Effector memory CD4-positive, alpha-beta T cell (primary cell): ENCODE measurements around the gene ENOX1.

Experiments
- DNase-seq, 3 donors: peaks; one replicate each; pipeline ENCODE4 v3.0.0-alpha.2; 2020
- H3K27ac ChIP-seq: 2 replicates; pipeline ENCODE4 v1.7.0; 2013; ENCODE audit warnings: mild to moderate bottlenecking, low read length, moderate library complexity; ENCODE audit not compliant: insufficient read depth, poor library complexity, severe bottlenecking
- H3K27me3 ChIP-seq: replicated peaks from 2 replicates; pipeline ENCODE4 v1.7.0; 2013; ENCODE audit warnings: mild to moderate bottlenecking, low read length; ENCODE audit not compliant: insufficient read depth, control insufficient read depth, poor library complexity, severe bottlenecking
- H3K36me3 ChIP-seq: 2 replicates; pipeline ENCODE4 v1.7.0; 2013; ENCODE audit warnings: mild to moderate bottlenecking, low read length, moderate library complexity; ENCODE audit not compliant: control insufficient read depth, insufficient read depth
- H3K4me1 ChIP-seq: 2 replicates; pipeline ENCODE4 v1.7.0; 2013; ENCODE audit warnings: low read length, mild to moderate bottlenecking; ENCODE audit not compliant: control insufficient read depth, insufficient read depth, poor library complexity, severe bottlenecking
- H3K4me3 ChIP-seq: 2 replicates; pipeline ENCODE4 v1.7.0; 2013; ENCODE audit warnings: low read length, low read depth, mild to moderate bottlenecking; ENCODE audit not compliant: insufficient read depth, poor library complexity, severe bottlenecking
- H3K9me3 ChIP-seq: 2 replicates; pipeline ENCODE4 v1.7.0; 2013; ENCODE audit warnings: mild to moderate bottlenecking, low read length, moderate library complexity; ENCODE audit not compliant: control insufficient read depth

The ENOX1 gene

DNA sequence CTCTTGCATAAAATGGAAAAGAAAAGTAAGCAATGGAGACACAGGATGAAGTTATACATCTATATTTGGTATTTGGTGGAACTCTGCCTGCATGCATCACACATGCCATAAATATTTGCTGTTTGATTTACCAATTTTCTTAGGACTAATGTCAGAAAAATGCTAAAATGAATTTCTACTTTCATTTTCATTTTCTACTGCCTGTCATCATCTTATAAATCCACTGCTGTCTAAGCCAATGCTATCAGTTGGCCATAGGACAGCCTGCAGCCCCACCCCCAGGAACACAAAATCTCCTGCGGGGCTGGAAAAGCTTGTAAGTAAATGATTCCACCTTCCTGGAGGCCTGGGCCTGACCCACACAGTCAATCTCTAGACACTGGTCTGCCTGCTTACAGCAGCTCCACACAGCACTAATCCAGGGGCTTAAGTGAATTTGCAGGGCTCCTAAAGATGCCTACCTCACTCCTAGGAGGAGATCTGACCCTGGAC, 122.0 kb downstream of the ENOX1 start:
- H3K27me3 ChIP-seq: no peaks in the 10 kb centered on the region
- H3K4me1 ChIP-seq: no peaks in the 10 kb centered on the region
- H3K9me3 ChIP-seq: no peaks in the 10 kb centered on the region
- DNase-seq: no peak
- H3K36me3 ChIP-seq: no peaks in the 10 kb centered on the region
- H3K27ac ChIP-seq: no peak overlapping the region
- H3K4me3 ChIP-seq: no peak overlapping the region

- Histone ChIP-seq H3K27me3 (no peaks in the 10 kb centered on the region), H3K36me3 (no peaks in the 10 kb centered on the region), H3K9me3 (no peaks in the 10 kb centered on the region), H3K4me1 (no peaks in the 10 kb centered on the region), H3K27ac (no peak overlapping the region), H3K4me3 (no peak overlapping the region)
- no peak for DNase-seq
Measured at GRCh38 chr13:43663474-43664090, 123.2 kb downstream of the ENOX1 start.

- H3K4me1 ChIP-seq: no peaks in the 10 kb centered on the region
- H3K27me3 ChIP-seq: no peaks in the 10 kb centered on the region
- H3K27ac ChIP-seq: no peak overlapping the region
- no peak overlapping the region for H3K4me3 ChIP-seq
- no peak for DNase-seq
- no peaks in the 10 kb centered on the region for H3K36me3 ChIP-seq
- no peaks in the 10 kb centered on the region for H3K9me3 ChIP-seq
Measured at GRCh38 chr13:43662976-43663375, 123.8 kb downstream of the ENOX1 start.

- Histone ChIP-seq H3K4me3 (no peak overlapping the region), H3K4me1 (no peaks in the 10 kb centered on the region), H3K27me3 (no peaks in the 10 kb centered on the region), H3K36me3 (no peaks in the 10 kb centered on the region), H3K27ac (no peak overlapping the region), H3K9me3 (no peaks in the 10 kb centered on the region)
- no peak for DNase-seq
Measured at GRCh38 chr13:43661161-43661830, 125.5 kb downstream of the ENOX1 start.

- no peak overlapping the region for H3K4me3 ChIP-seq
- H3K9me3 ChIP-seq: no peaks in the 10 kb centered on the region
- no peaks in the 10 kb centered on the region for H3K4me1 ChIP-seq
- H3K27me3 ChIP-seq: no peaks in the 10 kb centered on the region
- H3K27ac ChIP-seq: no peak overlapping the region
- DNase-seq: no peak
- no peaks in the 10 kb centered on the region for H3K36me3 ChIP-seq
Measured at GRCh38 chr13:43657485-43657884, 129.3 kb downstream of the ENOX1 start.

DNA sequence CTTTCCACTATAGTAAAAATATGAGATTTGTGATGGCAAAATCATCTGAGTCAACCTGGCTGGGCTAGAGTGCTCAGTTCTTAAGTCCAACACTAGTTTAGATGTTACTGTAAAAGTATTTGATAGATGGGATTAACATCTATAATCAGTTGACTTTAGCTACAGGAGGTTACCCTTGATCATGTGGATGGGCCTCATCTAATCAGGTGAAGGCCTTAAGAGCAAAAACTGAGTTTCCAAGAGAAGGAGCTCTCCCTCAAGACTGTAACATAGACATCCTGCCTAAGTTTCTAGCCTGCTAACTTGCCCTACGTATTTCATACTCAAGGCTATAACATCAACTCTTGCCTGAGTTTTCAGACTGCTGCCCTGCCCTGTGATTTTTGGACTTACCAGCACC, 132.8 kb downstream of the ENOX1 start:
- H3K27ac ChIP-seq: no peak overlapping the region
- no peaks in the 10 kb centered on the region for H3K36me3 ChIP-seq
- H3K9me3 ChIP-seq: no peaks in the 10 kb centered on the region
- no peak for DNase-seq
- no peaks in the 10 kb centered on the region for H3K27me3 ChIP-seq
- H3K4me1 ChIP-seq: no peaks in the 10 kb centered on the region
- no peak overlapping the region for H3K4me3 ChIP-seq

DNA sequence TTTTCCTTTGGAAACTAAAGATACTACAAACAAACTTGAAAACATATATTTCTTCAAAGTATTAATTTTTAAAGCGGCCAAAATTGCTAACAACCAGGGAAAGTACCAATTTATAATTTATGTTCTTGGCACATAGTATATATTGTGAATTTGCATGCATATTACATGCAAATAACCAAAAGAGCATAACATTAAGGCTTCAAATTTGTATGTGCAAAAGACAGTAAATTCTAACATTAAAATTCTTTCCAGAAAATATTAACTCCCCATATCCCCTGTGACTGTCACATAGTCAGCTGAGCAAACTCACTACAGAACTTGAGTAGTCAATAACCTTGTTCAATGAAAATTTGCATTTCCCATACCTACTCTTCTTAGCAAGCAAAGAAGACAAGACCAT, 133.4 kb downstream of the ENOX1 start:
- DNase-seq: no peak
- no peaks in the 10 kb centered on the region for H3K4me1 ChIP-seq

GRCh38 chr13:43652760-43653159, 134.0 kb downstream of the ENOX1 start:
- Histone ChIP-seq H3K27ac (no peak overlapping the region), H3K9me3 (no peaks in the 10 kb centered on the region), H3K27me3 (no peaks in the 10 kb centered on the region), H3K4me3 (no peak overlapping the region), H3K4me1 (no peaks in the 10 kb centered on the region), H3K36me3 (no peaks in the 10 kb centered on the region)
- no peak for DNase-seq

More for the DNA sequence above, 133.4 kb downstream of the ENOX1 start:
- Histone ChIP-seq H3K36me3 (no peaks in the 10 kb centered on the region), H3K9me3 (no peaks in the 10 kb centered on the region), H3K4me3 (no peak overlapping the region), H3K27ac (no peak overlapping the region), H3K27me3 (no peaks in the 10 kb centered on the region)

- no peaks in the 10 kb centered on the region for H3K4me1 ChIP-seq
- DNase-seq: no peak
- no peak overlapping the region for H3K27ac ChIP-seq
- no peaks in the 10 kb centered on the region for H3K27me3 ChIP-seq
- H3K4me3 ChIP-seq: no peak overlapping the region
- no peaks in the 10 kb centered on the region for H3K9me3 ChIP-seq
- no peaks in the 10 kb centered on the region for H3K36me3 ChIP-seq
Measured at GRCh38 chr13:43650882-43651281, 135.9 kb downstream of the ENOX1 start.

GRCh38 chr13:43648733-43649132, 138.0 kb downstream of the ENOX1 start:
- Histone ChIP-seq H3K4me1 (no peaks in the 10 kb centered on the region), H3K27ac (no peak overlapping the region), H3K4me3 (no peak overlapping the region), H3K9me3 (no peaks in the 10 kb centered on the region), H3K27me3 (no peaks in the 10 kb centered on the region), H3K36me3 (no peaks in the 10 kb centered on the region)
- DNase-seq: no peak
